Measurements from ENCODE around the gene BSN. TPM values are rescaled to one million over a fixed set of nuclear protein-coding genes. Genes with fewer than 3 reads are reported as not detected.

The BSN gene
- total RNA-seq, 1 donor from 2014 or later: 0.85 TPM

DNA sequence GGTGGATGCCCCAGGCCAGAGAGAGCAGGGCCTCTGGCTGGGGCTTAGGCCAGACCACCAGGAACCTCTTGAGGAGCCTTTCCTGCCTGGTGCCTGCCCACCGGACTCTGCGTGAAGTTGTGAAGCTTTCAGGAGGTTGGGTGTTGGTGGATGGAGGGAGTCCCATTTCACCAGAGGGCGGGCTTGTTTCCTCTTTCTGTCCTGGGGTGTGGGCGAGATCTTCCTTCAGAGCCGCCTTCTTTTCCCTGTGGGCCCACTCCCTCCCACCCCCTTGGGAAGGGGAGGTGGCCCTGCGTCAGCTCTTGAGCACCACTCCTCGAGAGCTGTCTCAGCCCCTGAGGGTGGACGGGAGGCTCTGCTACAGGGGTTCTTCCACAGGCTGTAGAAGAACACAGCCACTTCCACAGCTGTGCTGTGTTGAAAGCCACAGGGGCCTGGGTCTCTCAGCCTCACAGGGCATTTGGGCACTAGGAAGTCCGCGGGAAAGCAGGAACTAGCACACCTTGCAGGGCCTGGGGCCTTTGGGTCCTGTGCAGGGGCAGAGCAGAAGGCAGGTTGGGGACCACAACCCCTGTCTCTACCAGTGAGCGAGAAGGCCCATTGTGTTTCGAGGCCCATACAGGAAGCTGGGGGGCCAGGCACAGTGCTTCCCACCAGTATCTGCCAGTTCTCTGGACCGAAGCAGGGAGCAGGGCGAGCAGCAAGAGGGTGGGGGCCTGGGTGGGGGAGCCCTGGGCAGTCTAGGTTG, 163.1 kb downstream of the BSN start:
- peaks cover 6 to 10% of the 10 kb centered on the region in 2 donors for H3K4me1 ChIP-seq
- no peak overlapping the region for H3K4me3 ChIP-seq
- no peaks in the 10 kb centered on the region for H3K27me3 ChIP-seq
- peak in 1 of 2 donors; percentile 62 for DNase-seq (ENCODE audit: low spot score in 2 of 2)
- TF ChIP-seq, protein P1, sequence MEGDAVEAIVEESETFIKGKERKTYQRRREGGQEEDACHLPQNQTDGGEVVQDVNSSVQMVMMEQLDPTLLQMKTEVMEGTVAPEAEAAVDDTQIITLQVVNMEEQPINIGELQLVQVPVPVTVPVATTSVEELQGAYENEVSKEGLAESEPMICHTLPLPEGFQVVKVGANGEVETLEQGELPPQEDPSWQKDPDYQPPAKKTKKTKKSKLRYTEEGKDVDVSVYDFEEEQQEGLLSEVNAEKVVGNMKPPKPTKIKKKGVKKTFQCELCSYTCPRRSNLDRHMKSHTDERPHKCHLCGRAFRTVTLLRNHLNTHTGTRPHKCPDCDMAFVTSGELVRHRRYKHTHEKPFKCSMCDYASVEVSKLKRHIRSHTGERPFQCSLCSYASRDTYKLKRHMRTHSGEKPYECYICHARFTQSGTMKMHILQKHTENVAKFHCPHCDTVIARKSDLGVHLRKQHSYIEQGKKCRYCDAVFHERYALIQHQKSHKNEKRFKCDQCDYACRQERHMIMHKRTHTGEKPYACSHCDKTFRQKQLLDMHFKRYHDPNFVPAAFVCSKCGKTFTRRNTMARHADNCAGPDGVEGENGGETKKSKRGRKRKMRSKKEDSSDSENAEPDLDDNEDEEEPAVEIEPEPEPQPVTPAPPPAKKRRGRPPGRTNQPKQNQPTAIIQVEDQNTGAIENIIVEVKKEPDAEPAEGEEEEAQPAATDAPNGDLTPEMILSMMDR (IDR thresholded peaks at IDR 0.05): no peak
- intact Hi-C loops (cut with DNase I): no loop called here
- peaks cover 13 to 42% of the 10 kb centered on the region in 2 donors for H3K36me3 ChIP-seq
- no peaks in the 10 kb centered on the region for H3K9me3 ChIP-seq
- no peak overlapping the region for H3K27ac ChIP-seq

DNA sequence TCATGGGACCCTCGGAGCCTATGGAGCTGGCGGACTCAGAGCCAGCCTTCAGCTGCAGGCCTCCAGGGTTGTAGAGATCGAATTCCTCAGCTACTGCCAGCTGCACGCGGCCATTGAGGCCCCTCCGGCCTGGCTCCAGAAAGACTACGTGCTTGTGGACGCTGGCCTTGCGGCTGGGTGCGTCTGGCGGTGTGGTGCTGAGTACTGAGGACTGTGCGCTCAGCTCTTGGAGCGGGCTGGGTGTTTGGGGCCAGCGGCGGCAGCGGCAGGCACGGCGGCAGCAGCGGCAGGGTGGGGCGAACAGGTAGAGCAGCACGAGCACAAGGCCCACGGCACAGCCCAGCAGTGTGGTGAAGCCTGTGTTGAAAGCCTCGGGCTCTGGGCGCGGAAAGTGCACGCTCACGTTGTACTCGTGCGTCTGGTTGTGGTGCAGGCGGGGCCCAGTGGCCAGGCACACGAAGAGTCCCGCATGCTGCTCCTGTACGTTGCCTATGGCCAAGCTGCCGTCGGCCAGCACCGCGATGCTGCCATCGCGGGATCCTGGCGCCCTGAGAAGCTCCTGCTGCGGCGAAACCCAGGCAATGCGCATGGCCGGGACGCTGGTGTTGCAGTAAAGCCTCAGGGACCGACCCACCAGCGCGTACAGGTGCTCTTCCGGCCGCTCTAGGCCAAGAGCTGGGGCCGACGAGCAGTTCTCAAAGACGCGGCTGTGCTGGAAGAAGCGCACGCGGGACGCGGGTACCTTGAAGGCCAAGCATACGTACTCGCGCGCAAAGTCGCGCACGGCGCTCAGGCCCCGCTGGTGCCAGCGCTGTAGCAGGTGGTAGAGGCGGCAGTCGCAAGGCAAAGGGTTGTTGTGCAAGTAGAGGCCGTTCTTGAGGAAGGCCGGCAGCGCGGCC, 163.9 kb downstream of the BSN start:
- peaks cover 13 to 37% of the 10 kb centered on the region in 2 donors for H3K36me3 ChIP-seq
- intact Hi-C loops (cut with DNase I): no loop called here
- H3K27me3 ChIP-seq: no peaks in the 10 kb centered on the region
- no peaks in the 10 kb centered on the region for H3K9me3 ChIP-seq
- peak overlapping the region; percentile 58 to 73 for H3K4me3 ChIP-seq
- no peak overlapping the region for H3K27ac ChIP-seq
- DNase-seq (ENCODE audit: low spot score in 2 of 2): no peak
- H3K4me1 ChIP-seq: peaks cover 12 to 17% of the 10 kb centered on the region in 2 donors
- TF ChIP-seq, protein P1 (IDR thresholded peaks at IDR 0.05): no peak

DNA sequence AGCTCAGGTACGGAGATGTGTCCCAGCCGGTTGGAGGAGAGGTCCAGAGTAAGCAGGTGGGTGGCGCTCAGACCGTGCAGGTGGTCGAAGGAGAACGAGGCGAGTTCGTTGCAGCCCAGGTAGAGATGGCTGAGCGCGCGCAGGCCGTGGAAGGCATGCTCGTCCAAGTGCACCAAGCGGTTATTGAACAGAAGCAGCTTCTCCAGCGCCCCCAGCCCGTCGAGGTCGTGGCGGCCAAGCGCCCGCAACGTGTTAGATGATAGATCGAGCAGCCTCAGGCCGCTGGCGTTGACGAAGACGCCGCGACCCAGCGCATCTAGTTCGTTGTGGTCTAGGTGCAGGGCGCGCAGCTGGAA, 164.6 kb downstream of the BSN start:
- Histone ChIP-seq H3K27me3 (no peaks in the 10 kb centered on the region), H3K36me3 (peaks cover 13 to 37% of the 10 kb centered on the region in 2 donors), H3K4me3 (peak overlapping the region; percentile 58 to 73), H3K27ac (peak overlapping the region; percentile 60 to 61), H3K4me1 (peaks cover 13 to 17% of the 10 kb centered on the region in 2 donors), H3K9me3 (no peaks in the 10 kb centered on the region)
- TF ChIP-seq, protein P1 (IDR thresholded peaks at IDR 0.05): no peak
- no peak for DNase-seq (ENCODE audit: low spot score in 2 of 2)
- intact Hi-C loops (cut with DNase I): no loop called here

DNA sequence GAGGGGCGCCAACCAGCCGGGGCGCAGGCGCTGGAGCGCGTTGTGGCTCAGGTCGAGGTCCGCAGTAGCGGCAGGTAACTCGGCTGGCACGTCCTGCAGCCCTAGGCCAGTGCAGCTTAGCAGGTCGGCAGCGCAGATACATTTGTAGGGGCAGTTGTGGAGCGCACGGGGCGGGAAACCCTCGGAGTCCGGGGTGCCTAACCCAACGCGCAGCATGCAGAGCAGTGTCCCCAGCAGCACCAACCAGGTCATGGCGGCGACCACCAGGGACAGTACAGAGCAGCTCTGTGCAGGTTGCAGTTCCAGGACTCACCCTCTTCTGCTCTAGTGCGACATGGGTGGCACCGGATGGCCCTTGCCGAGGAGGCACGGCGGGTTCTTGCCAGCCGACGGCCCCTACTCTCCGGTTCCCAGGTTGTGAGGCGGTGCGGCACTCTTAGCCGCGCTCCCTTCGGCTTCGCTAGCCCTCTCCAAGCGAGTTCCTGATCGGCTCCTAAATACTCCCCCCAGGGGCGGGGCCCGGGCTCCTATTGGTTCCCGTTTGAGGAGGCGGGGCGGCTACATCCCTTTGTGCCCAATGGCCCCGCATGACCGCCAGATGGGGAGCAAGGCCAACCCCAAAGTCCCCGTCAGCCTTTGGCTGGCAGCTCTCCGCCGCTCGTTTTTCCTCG, 165.1 kb downstream of the BSN start, which contains the start of gene AMIGO3:
AMIGO3 (minus strand) TSS at position 471 of the 671 bp plus-strand sequence; CDS start at position 252, 219 bp downstream.
- H3K27me3 ChIP-seq: no peaks in the 10 kb centered on the region
- peak; percentile 82 to 98 for DNase-seq (ENCODE audit: low spot score in 2 of 2)
- intact Hi-C loops (cut with DNase I): no loop called here
- no peaks in the 10 kb centered on the region for H3K9me3 ChIP-seq
- peaks cover 13 to 37% of the 10 kb centered on the region in 2 donors for H3K36me3 ChIP-seq
- peaks cover 15 to 17% of the 10 kb centered on the region in 2 donors for H3K4me1 ChIP-seq
- peak within 1 kb of the TSS; percentile 58 to 73 for H3K4me3 ChIP-seq
- TF ChIP-seq, protein P1 (IDR thresholded peaks at IDR 0.05): peak; percentile 61 to 86 (median 74)
- H3K27ac ChIP-seq: peak within 1 kb of the TSS; percentile 60 to 61

Other genes starting within 250 kb of the BSN start
- gene USP4, start 214.4 kb upstream of the BSN start, total RNA-seq: 94.7 TPM
- 422 TPM for gene GPX1, start 196.1 kb upstream of the BSN start, total RNA-seq
- 426 TPM for gene RHOA, start 142.5 kb upstream of the BSN start, total RNA-seq
- gene TCTA, start 142.1 kb upstream of the BSN start, total RNA-seq: 51.5 TPM
- not detected for gene AMT, start 132.0 kb upstream of the BSN start, total RNA-seq
- gene NICN1, start 125.2 kb upstream of the BSN start, total RNA-seq: 2.2 TPM
- 57.9 TPM for gene DAG1, start 84.2 kb upstream of the BSN start, total RNA-seq
- 79.5 TPM for gene APEH, start 119.9 kb downstream of the BSN start, total RNA-seq
- 12.6 TPM for gene MST1, start 135.0 kb downstream of the BSN start, total RNA-seq
- 33.1 TPM for gene RNF123, start 135.1 kb downstream of the BSN start, total RNA-seq
- 0.43 TPM for gene AMIGO3, start 165.2 kb downstream of the BSN start, total RNA-seq
- 16.4 TPM for gene GMPPB, start 169.5 kb downstream of the BSN start, total RNA-seq
- 33.8 TPM for gene IP6K1, start 232.1 kb downstream of the BSN start, total RNA-seq
- not detected for gene CDHR4, start 245.4 kb downstream of the BSN start, total RNA-seq
- gene INKA1, start 248.8 kb downstream of the BSN start, total RNA-seq: not detected

Measured in ascending aorta (tissue), 2 donors.